ENCODE measurements around the gene DENND2C.
A peak's percentile ranks its signal among the peaks of the same experiment; 100 is the strongest.

The DENND2C gene

GRCh38 chr1:114669562-114670082 lies at the start of gene DENND2C:
Gene DENND2C, minus strand, starts transcription at chr1:114670049. Its CDS starts 44,065 bp downstream, at chr1:114625984.
- no peak for TF ChIP-seq JUND (IDR thresholded peaks at IDR 0.05; ENCODE audit: low read depth)
- DNase-seq (ENCODE audit: low read depth in 1 of 2, low spot score in 1 of 2) = no peak
- in situ Hi-C loops (cut with HindIII; ENCODE audit: low pct_unique_long_range_greater_than_20kb, low sequenced_read_pairs) = no loop called here

GRCh38 chr1:114719424-114719787 lies 49.6 kb upstream of the DENND2C start:
- in situ Hi-C loops (cut with HindIII; ENCODE audit: low pct_unique_long_range_greater_than_20kb, low sequenced_read_pairs) = no loop called here
- TF ChIP-seq JUND (IDR thresholded peaks at IDR 0.05; ENCODE audit: low read depth) = no peak
- DNase-seq (ENCODE audit: low read depth in 1 of 2, low spot score in 1 of 2) = no peak

GRCh38 chr1:114718661-114719423 lies 49.0 kb upstream of the DENND2C start:
- DNase-seq (ENCODE audit: low read depth in 1 of 2, low spot score in 1 of 2) = peak in 1 of 2 experiments; percentile 2
- in situ Hi-C loops (cut with HindIII; ENCODE audit: low pct_unique_long_range_greater_than_20kb, low sequenced_read_pairs) = no loop called here
- TF ChIP-seq JUND (IDR thresholded peaks at IDR 0.05; ENCODE audit: low read depth) = no peak

- in situ Hi-C loops (cut with HindIII; ENCODE audit: low pct_unique_long_range_greater_than_20kb, low sequenced_read_pairs) = no loop called here
- TF ChIP-seq JUND (IDR thresholded peaks at IDR 0.05; ENCODE audit: low read depth) = no peak
- DNase-seq (ENCODE audit: low read depth in 1 of 2, low spot score in 1 of 2) = peak; percentile 49 to 87
Observed at GRCh38 chr1:114716304-114717170, 46.7 kb upstream of the DENND2C start, which contains the start of gene NRAS. Gene NRAS, minus strand, starts transcription at chr1:114716771. Its CDS starts 611 bp downstream, at chr1:114716160.

GRCh38 chr1:114715952-114716303 lies 46.1 kb upstream of the DENND2C start:
- no peak for TF ChIP-seq JUND (IDR thresholded peaks at IDR 0.05; ENCODE audit: low read depth)
- in situ Hi-C loops (cut with HindIII; ENCODE audit: low pct_unique_long_range_greater_than_20kb, low sequenced_read_pairs) = no loop called here
- DNase-seq (ENCODE audit: low read depth in 1 of 2, low spot score in 1 of 2) = no peak

GRCh38 chr1:114712977-114713376 lies 43.1 kb upstream of the DENND2C start:
- in situ Hi-C loops (cut with HindIII; ENCODE audit: low pct_unique_long_range_greater_than_20kb, low sequenced_read_pairs) = no loop called here
- TF ChIP-seq JUND (IDR thresholded peaks at IDR 0.05; ENCODE audit: low read depth) = no peak
- no peak for DNase-seq (ENCODE audit: low read depth in 1 of 2, low spot score in 1 of 2)

- in situ Hi-C loops (cut with HindIII; ENCODE audit: low pct_unique_long_range_greater_than_20kb, low sequenced_read_pairs) = no loop called here
- TF ChIP-seq JUND (IDR thresholded peaks at IDR 0.05; ENCODE audit: low read depth) = no peak
- DNase-seq (ENCODE audit: low read depth in 1 of 2, low spot score in 1 of 2) = no peak
Observed at GRCh38 chr1:114710360-114710759, 40.5 kb upstream of the DENND2C start.

GRCh38 chr1:114707604-114708003 lies 37.8 kb upstream of the DENND2C start:
- in situ Hi-C loops (cut with HindIII; ENCODE audit: low pct_unique_long_range_greater_than_20kb, low sequenced_read_pairs) = no loop called here
- no peak for DNase-seq (ENCODE audit: low read depth in 1 of 2, low spot score in 1 of 2)

GRCh38 chr1:114703242-114703641 lies 33.4 kb upstream of the DENND2C start:
- no peak for DNase-seq (ENCODE audit: low read depth in 1 of 2, low spot score in 1 of 2)
- in situ Hi-C loops (cut with HindIII; ENCODE audit: low pct_unique_long_range_greater_than_20kb, low sequenced_read_pairs) = no loop called here
- no peak for TF ChIP-seq JUND (IDR thresholded peaks at IDR 0.05; ENCODE audit: low read depth)

More at GRCh38 chr1:114707604-114708003, 37.8 kb upstream of the DENND2C start:
- TF ChIP-seq JUND (IDR thresholded peaks at IDR 0.05; ENCODE audit: low read depth) = no peak

GRCh38 chr1:114702737-114703136 lies 32.9 kb upstream of the DENND2C start:
- TF ChIP-seq JUND (IDR thresholded peaks at IDR 0.05; ENCODE audit: low read depth) = no peak
- no peak for DNase-seq (ENCODE audit: low read depth in 1 of 2, low spot score in 1 of 2)
- in situ Hi-C loops (cut with HindIII; ENCODE audit: low pct_unique_long_range_greater_than_20kb, low sequenced_read_pairs) = no loop called here

- in situ Hi-C loops (cut with HindIII; ENCODE audit: low pct_unique_long_range_greater_than_20kb, low sequenced_read_pairs) = no loop called here
- no peak for DNase-seq (ENCODE audit: low read depth in 1 of 2, low spot score in 1 of 2)
- TF ChIP-seq JUND (IDR thresholded peaks at IDR 0.05; ENCODE audit: low read depth) = no peak
Observed at GRCh38 chr1:114701931-114702330, 32.1 kb upstream of the DENND2C start.

GRCh38 chr1:114700036-114700600 lies 30.3 kb upstream of the DENND2C start:
- no peak for DNase-seq (ENCODE audit: low read depth in 1 of 2, low spot score in 1 of 2)
- in situ Hi-C loops (cut with HindIII; ENCODE audit: low pct_unique_long_range_greater_than_20kb, low sequenced_read_pairs) = no loop called here
- no peak for TF ChIP-seq JUND (IDR thresholded peaks at IDR 0.05; ENCODE audit: low read depth)
